ENCODE measurements around the gene MRI1. TPM values are rescaled to one million over a fixed set of nuclear protein-coding genes. Genes with fewer than 3 reads are reported as not detected.
A peak's percentile ranks its signal among the peaks of the same experiment; 100 is the strongest.
"Not testable (repeated sequence)": the region's sequence is repeated elsewhere in the genome, so short reads cannot be mapped to it uniquely, and the experiment has no call there.

MRI1 gene
- polyA plus RNA-seq (2013, experiment 1 of 2; ENCODE audit: insufficient read length): 17.4 TPM
- 15.7 TPM for polyA plus RNA-seq (2013, experiment 2 of 2; ENCODE audit: insufficient read length)

DNA sequence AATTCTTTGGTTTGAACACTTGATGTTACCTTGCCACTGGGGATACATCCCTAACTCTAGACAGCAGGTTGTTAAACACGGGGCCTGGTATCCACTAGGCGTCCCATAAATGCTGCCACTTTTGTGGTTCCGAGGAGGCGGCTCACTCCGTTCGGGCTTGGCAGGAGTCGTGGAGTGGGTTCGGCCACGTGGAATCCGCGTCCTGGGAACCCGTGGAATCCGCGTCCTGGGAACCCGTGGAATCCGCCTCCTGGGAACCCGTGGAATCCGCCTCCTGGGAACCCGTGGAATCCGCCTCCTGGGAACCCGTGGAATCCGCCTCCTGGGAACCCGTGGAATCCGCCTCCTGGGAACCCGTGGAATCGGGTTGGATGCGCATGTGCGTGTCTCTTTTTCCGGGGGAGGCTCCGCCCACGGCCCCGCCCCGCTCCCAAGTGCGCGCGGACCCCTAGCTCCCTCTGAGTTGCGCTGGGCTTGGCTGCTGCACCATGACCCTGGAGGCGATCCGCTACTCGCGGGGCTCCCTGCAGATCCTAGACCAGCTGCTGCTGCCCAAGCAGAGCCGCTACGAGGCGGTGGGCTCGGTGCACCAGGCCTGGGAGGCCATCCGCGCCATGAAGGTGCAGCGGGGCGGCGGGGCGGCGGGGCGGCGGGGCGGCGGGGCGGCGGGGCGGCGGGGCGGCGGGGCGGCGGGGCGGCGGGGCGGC lies at the start of gene MRI1:
TSS of gene MRI1 (plus strand) at position 422 of the 707 bp plus-strand sequence. CDS start at position 489, 67 bp downstream.
- DNase-seq: peak; percentile 69

GRCh38 chr19:13717194-13717643 lies 47.1 kb upstream of the MRI1 start:
- no peak for DNase-seq

DNA sequence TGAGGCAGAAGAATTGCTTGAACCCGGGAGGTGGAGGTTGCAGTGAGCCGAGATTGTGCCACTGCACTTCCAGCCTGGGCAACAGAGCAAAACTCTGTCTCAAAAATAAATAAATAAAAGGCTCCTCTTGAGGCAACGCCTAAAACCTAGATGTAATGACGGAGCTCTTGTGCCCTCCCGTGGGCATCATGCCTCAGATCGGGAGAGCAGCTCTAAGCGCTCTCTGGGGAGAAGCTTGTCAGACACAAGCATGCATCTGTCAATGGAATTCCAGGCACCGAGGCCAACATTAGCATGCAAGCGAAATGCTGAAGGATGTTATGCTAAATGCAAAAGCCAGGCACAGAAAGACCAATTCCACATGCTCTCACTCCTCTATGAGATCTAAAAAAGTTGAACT lies 45.6 kb upstream of the MRI1 start:
- peak; percentile 89 for DNase-seq

DNA sequence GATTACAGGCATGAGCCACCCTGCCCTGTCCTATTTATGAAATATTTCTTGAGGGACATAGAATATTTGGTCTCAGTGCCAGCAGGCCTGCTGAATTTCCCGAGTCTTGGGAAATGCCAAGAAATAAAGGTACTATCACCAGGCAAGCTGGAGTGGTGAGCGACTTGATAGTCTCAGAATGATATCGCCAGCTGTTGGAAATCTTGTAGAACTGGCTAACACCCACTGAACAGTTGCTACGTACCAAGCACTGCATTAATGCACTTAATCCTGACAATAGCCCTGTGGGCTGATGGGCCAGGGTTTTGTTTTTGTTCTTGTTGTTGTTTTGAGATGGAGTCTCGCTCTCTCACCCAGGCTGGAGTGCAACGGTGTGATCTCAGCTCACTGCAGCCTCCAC lies 42.2 kb upstream of the MRI1 start:
- DNase-seq: no peak

DNA sequence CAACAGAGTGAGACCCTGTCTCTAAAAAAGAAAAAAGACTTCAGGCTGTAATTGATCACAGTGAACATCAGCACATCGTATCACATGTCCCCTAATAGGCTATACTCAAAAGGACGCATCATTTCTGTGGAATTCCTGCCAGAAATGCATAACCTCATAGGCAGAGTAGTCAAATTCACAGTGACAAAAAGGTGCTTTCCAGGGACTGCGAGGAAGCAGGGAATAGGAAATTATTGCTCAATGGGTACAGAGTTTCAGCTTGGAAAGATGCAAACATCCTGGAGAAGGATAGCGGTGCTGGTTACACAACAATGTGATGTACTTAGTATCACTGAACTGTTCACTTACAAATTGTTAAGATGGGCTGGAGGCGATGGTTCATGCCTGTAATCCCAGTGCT lies 41.1 kb upstream of the MRI1 start:
- no peak for DNase-seq

GRCh38 chr19:13726323-13726722 lies 38.0 kb upstream of the MRI1 start:
- no peak for DNase-seq

DNA sequence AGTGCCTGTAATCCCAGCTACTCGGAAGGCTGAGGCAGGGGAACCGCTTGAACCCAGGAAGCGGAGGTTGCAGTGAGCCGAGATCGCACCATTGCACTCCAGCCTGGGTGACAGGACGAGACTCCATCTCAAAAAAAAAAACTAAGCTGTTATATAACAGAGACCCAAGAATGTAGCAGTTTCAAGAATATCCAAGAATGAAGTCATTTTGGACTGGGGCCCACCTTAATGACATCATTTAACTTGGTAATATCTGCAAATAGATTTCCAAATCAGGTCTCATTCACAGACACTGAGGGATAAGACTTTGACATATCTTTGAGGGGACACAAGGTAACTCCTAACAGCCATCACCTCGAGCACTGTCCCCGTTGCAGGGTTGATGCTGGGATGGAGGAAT lies 36.5 kb upstream of the MRI1 start:
- peak; percentile 60 for DNase-seq

DNA sequence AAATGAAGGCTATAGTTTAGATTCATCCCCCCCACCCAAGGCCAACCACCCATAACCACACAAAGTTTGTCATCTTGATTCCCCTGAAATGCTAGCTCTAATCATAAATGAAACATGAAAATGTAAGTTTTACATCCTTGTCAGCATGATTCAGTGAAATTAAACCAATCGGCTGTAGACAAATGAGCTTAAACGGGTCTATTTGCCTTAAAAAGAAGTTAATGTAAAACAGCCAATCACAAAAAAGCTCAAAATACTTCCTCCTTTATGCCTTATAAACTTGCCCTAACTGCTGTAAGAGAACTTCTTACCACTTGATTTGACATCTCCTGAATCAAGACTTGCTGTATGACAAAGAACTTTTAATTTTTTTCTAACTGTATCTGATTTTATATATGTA lies 34.5 kb upstream of the MRI1 start:
- DNase-seq: peak; percentile 48

DNA sequence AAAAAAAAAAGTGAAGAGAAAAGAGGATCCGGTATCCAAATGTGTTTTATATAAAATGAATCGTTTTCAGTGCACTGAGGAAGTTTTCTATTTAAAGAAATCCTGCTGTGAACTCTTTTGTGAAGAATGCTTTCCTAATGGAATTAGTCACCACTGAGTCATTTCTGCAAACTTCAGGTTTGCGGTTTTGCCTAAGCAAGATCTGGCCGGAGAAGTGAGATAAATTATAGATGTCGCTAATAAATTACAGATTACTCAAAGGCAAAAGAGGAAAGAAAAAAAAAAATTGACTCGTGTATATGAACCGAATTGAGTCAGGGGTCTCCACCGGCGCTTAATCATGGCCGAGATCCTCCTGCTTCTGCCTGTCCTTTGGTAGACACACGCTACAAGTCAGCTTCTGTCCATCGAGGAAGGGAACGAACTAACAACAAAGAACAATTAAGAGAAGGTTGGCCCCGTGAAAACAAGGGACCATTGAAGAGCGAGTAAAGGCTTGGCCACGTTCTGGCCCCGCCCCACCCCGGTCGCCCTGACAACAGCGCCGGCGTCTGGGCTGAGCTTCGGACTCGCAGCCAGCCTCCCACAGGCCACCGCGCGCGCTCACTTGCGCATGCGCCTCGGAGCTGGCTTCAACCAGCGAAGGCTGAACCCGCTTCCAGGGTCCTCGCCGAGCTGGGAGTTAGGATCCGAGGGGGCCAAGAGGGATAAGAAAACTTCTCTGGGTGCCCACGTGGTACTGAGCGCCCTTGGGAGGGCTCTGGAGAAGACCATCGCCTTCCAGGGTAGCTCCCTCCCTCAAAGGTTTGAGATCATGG lies 33.0 kb upstream of the MRI1 start:
- DNase-seq: peak; percentile 96

DNA sequence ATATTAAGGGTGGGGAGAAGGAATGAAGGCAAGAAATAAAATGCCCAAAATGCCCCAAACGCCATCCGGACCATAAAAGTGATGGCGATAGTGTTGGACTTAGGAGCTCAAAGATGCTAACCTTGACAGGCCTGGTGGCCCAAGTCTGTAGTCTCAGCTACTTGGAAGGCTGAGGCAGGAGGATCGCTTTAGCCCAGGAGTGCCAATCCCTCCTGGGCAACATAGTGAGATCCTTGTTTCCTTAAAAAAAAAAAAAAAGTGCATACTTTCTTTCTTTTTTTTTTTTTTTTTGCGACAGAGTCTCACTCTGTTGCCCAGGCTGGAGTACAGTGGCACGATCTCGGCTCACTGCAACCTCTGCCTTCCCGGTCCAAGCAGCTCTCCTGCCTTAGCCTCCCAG lies 32.0 kb upstream of the MRI1 start:
- DNase-seq: no peak

GRCh38 chr19:13734751-13735150 lies 29.6 kb upstream of the MRI1 start:
- no peak for DNase-seq

GRCh38 chr19:13738073-13738472 lies 26.2 kb upstream of the MRI1 start:
- DNase-seq: no peak

DNA sequence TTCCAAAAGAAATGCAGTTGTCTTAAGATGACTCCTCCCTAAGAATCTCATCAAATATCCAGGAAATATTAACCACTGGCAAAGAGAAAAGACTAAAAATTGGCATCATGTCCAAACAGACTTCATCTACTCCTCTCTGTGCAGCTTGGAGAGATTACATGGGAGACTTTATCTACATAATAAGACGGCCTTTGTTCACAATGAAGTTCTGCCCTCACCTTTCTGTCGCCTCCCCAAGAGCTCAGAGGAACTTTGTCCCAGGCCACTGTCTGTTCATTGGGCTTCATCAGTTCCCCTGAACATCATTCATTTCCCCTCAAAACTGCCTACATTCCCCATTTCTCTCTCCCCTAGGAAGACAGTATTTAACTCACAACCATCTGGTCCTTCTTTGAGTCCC lies 22.4 kb upstream of the MRI1 start:
- no peak for DNase-seq

DNA sequence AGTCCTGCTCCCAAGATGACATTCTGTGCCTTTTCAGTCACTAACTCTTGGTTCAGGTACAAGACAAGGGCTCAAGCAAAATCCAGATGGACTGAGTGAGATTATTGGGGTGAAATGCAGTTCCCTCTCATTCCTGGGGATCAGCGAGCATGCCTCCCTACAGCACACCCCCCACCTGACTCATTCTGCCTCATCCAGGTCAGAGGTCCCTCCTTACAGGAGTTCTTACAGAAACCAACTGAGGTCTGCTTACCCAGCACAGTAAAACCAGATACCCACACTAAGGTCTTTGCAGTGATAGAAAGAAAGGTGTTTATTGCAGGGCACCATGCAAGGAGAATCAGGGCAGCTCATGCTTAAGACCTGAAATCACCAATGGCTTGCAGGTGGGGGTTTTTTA lies 21.6 kb upstream of the MRI1 start:
- DNase-seq: no peak

GRCh38 chr19:13744174-13744573 lies 20.1 kb upstream of the MRI1 start:
- DNase-seq: no peak

DNA sequence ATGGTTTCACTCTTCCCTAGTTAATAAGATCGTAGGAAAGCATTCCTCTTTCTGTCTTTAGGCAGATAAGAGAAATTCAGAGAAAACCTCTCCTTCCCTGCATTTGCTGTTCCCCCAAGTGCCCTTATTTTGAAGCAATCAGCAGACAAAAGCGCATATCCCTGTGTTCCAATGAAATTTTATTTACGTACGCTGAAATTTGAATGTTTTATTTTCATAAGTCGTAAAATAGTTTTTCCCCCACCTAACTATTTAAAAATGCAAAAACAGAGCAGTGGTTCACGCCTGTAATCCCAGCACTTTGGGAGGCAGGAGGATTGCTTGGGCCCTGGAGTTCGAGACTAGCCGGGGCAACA lies 17.2 kb upstream of the MRI1 start:
- no peak for DNase-seq

DNA sequence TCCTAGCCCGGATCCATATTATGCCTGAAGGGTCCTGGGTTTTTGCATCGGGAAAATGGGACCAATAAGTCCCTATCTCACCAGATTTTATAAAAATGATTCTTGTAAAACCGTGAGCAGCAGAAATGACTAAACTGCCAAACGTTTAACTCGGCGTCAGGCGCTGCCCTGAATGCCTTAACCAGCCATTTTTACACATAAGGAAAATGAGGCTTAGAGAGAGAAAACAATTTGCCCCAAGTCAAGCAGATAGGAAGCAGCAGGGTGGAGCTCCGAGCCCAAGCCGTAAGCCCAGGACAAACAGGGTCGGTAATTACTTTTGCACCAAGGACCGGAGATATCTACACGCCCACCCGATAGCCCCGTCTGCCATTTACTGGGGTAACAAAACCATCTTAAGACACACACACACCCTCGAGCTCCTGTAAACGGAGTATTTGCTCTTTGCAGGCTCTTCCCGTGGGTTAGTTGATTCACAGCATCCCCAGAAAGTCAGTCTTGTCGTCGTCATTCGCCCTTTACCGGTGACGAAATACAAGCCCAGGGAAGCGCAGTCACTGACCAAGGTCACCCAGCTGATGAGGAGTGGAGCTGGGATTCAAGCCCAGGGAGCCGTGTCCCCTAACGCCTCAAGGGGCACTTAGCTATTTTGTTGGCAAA lies 16.0 kb upstream of the MRI1 start:
- DNase-seq: peak; percentile 11

DNA sequence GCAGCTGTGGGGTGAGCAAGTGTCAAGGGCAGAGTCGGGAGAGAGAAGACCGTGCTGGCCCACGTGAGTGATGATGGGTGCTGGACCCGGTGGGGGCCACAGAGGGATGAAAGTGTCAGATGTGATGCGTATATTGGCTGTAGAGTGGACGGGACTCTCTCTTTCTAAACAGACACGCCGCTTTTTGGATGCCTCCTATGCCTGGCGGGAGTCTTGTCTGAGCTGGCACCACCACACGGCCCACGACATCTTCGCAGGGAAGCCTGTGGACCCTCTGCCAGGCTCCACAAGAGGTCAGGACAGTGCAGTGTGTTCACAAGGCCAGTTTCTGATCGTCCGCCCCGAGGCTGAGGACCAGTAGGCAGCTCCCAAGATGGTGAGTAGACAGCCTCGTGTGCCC lies 12.9 kb upstream of the MRI1 start:
- DNase-seq: no peak

DNA sequence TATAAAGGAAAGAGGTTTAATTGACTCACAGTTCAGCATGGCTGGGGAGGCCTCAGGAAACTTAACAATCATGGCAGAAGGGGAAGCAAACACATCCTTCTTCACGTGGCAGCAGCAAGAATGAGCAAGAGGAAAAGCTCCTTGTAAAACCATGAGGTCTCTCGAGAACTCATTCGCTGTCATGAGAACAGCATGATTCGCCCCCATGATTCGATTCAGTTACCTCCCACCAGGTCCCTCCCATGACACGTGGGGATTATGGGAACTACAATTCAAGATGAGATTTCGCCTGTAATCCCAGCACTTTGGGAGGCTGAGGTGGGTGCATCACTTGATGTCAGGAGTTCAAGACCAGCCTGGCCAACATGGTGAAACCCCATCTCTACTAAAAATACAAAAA lies 10.7 kb upstream of the MRI1 start:
- not testable (repeated sequence) for DNase-seq

- no peak for DNase-seq
Observed at GRCh38 chr19:13756210-13756609, 8.1 kb upstream of the MRI1 start.

DNA sequence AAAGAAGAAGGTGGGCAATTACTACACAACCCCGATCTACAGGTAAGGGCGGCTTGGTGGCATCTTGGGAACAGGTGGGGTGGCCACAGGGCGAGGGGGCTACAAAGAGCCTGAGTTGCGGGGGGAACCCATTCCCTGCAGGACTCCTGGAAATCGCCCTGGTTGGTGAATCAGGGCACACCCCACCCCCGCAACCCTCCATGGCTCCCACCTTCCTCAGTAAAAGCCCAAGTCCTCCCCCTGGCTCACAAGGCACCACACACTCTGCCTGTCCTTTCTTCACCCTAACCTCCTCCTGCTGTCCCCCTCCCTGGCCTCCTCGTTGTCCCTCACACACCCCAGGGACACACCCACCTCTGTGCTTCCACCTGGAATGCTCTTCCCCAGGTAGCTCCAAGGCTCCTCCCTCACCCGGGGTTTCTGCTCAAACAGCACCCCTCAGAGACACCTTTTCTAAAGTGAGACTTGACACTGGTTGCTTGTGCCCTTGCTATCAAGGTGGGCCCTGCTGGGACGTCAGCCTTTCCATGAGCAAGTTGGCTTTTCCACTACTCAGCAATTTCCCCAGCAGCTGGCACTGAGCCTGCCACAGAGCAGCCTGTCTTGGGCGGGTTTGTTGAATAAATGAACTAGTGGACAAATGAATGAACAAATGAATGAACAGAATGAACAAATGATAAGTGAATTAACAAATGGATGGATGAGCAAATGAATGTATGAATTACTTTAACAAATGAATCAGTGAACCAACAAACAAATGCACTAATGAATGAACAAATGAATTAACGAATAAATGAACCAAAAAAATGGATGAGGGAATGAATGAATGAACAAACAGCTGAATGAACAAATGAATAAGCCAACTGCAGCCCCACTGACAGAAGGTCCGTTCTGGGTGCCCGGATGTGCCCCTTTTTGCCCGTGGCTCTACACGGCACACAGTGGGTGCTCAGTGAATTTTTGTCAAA lies 6.2 kb upstream of the MRI1 start:
- no peak for DNase-seq

DNA sequence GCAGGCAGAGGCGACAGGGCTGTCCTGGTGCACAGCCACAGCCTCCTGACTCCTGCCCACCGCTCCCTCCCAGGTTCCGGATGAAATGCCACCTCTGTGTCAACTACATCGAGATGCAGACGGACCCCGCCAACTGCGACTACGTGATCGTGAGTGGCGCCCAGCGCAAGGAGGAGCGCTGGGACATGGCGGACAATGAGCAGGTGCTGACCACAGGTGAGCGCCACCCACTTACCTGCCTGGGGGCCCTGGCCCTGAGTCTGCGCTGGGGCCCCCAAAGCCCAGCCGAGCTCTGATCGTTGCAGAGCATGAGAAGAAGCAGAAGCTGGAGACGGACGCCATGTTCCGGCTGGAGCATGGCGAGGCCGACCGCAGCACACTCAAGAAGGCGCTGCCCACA lies 5.5 kb upstream of the MRI1 start:
- DNase-seq: no peak

Measured in fibroblast of skin of scalp (primary cell).